HepG2 (cell line): ENCODE data around the gene NIFK. TPM values are rescaled to one million over a fixed set of nuclear protein-coding genes. Genes with fewer than 3 reads are reported as not detected.
A peak's percentile ranks its signal among the peaks of the same experiment; 100 is the strongest.

Experiments used
- AGO1 ChIP-seq: fragments of 200-400 bp; formaldehyde crosslinking; IDR thresholded peaks from 2 replicates; pipeline ENCODE4 v1.6.1; 2017; ENCODE audit warnings: mild to moderate bottlenecking, low read depth, low read length, moderate library complexity; ENCODE audit not compliant: poor library complexity, severe bottlenecking
- FOXK1 ChIP-seq: sonication (generic); formaldehyde crosslinking; IDR thresholded peaks from 2 replicates; pipeline ENCODE4 v1.4.0; 2020; ENCODE audit warnings: low read depth, missing genetic modification reagents, borderline replicate concordance
- GABPB1 ChIP-seq: IDR thresholded peaks from 2 replicates; pipeline ENCODE4 v1.6.1; 2016; ENCODE audit warnings: mild to moderate bottlenecking, missing genetic modification reagents, moderate library complexity, missing compliant biosample characterization
- HES4 ChIP-seq: sonication (generic); formaldehyde crosslinking; IDR thresholded peaks from 2 replicates; pipeline ENCODE4 v1.9.0; 2021; ENCODE audit warnings: mild to moderate bottlenecking, missing genetic modification reagents, borderline replicate concordance
- HNF4A ChIP-seq: sonication (generic); formaldehyde crosslinking; IDR thresholded peaks from 2 replicates; pipeline ENCODE4 v1.4.0; 2020; ENCODE audit warnings: missing genetic modification reagents
- JUNB ChIP-seq: sonication (generic); formaldehyde crosslinking; IDR thresholded peaks from 2 replicates; pipeline ENCODE4 v1.8.0; 2022; ENCODE audit warnings: missing genetic modification reagents, mild to moderate bottlenecking, borderline replicate concordance
- KDM3A ChIP-seq: IDR thresholded peaks from 2 replicates; pipeline ENCODE4 v1.6.1; 2018; ENCODE audit warnings: low read depth, missing compliant biosample characterization
- PHF8 ChIP-seq: sonication (generic); formaldehyde crosslinking; IDR thresholded peaks from 2 replicates; pipeline ENCODE4 v1.5.0; 2020; ENCODE audit warnings: missing genetic modification reagents
- REPIN1 ChIP-seq: sonication (generic); formaldehyde crosslinking; IDR thresholded peaks from 2 replicates; pipeline ENCODE4 v1.8.0; 2022; ENCODE audit warnings: missing genetic modification reagents, low read depth, mild to moderate bottlenecking, borderline replicate concordance
- TEAD3 ChIP-seq: optimal IDR thresholded peaks from 2 replicates; pipeline ENCODE3; 2016; ENCODE audit warnings: borderline replicate concordance
- ZBTB7B ChIP-seq: sonication (generic); formaldehyde crosslinking; IDR thresholded peaks from 2 replicates; pipeline ENCODE4 v1.4.0; 2020; ENCODE audit warnings: missing genetic modification reagents
- ZNF251 ChIP-seq: sonication (generic); formaldehyde crosslinking; IDR thresholded peaks from 2 replicates; pipeline ENCODE4 v1.9.0; 2021; ENCODE audit warnings: mild to moderate bottlenecking, missing genetic modification reagents
- ZNF350 ChIP-seq: sonication (generic); formaldehyde crosslinking; IDR thresholded peaks from 2 replicates; pipeline ENCODE4 v1.4.0; 2020; ENCODE audit warnings: mild to moderate bottlenecking, low read depth, missing genetic modification reagents, borderline replicate concordance
- ZNF556 ChIP-seq: sonication (generic); formaldehyde crosslinking; IDR thresholded peaks from 2 replicates; pipeline ENCODE4 v1.4.0; 2020; ENCODE audit warnings: mild to moderate bottlenecking, missing genetic modification reagents, borderline replicate concordance
- ZNF614 ChIP-seq: IDR thresholded peaks from 2 replicates; pipeline ENCODE4 v1.6.1; 2018; ENCODE audit warnings: missing biosample characterization, missing genetic modification reagents, inconsistent platforms, borderline replicate concordance
- ZNF660 ChIP-seq: sonication (generic); formaldehyde crosslinking; IDR thresholded peaks from 2 replicates; pipeline ENCODE4 v1.5.1; 2020; ENCODE audit warnings: mild to moderate bottlenecking, low read depth, missing genetic modification reagents, borderline replicate concordance
- ZNF772 ChIP-seq: sonication (generic); formaldehyde crosslinking; IDR thresholded peaks from 2 replicates; pipeline ENCODE4 v1.5.0; 2020; ENCODE audit warnings: mild to moderate bottlenecking, missing genetic modification reagents
- ZSCAN20 ChIP-seq: sonication (generic); formaldehyde crosslinking; IDR thresholded peaks from 2 replicates; pipeline ENCODE4 v1.4.0; 2020; ENCODE audit warnings: missing genetic modification reagents, mild to moderate bottlenecking, borderline replicate concordance
- polyA plus RNA-seq, 8 experiments: library from polyadenylated mRNA; depleted of rRNA in 3 of 8; stranded (reverse) in 7 of 8; unstranded in 1 of 8; fragments of >200 nt; fragmentation: Illumina TruSeq in 4 of 8; extraction: Trizol in 4 of 8; gene quantifications; 2 replicates each; pipeline versions ENCODE4 v1.2.1 to v1.2.3, GENCODE V29; 2011 to 2016; ENCODE audit warnings: low read depth in 4 of 8, missing spikeins in 1 of 8, mixed read lengths in 1 of 8; ENCODE audit not compliant: insufficient read depth in 1 of 8
- total RNA-seq, 5 experiments: library from RNA; depleted of rRNA; stranded (reverse); fragments of >200 nt; fragmentation: Illumina TruSeq; extraction: Trizol; gene quantifications; 2 replicates each; pipeline ENCODE4 v1.2.3, GENCODE V29; 2016; ENCODE audit warnings: low read depth in 1 of 5
- TF ChIP-seq, protein P1 (sequence below): sonication (generic); formaldehyde crosslinking; IDR thresholded peaks from 2 replicates; pipeline ENCODE4 v1.8.0; 2022; ENCODE audit warnings: mild to moderate bottlenecking, missing genetic modification reagents, borderline replicate concordance
- TF ChIP-seq, protein P2 (sequence below): IDR thresholded peaks from 2 replicates; pipeline ENCODE4 v1.6.1; 2016; ENCODE audit warnings: low read depth
- TF ChIP-seq, protein P3 (sequence below): sonication (generic); formaldehyde crosslinking; IDR thresholded peaks from 2 replicates; pipeline ENCODE4 v1.4.0; 2020; ENCODE audit warnings: missing genetic modification reagents
- TF ChIP-seq, protein P4 (sequence below): sonication (generic); formaldehyde crosslinking; IDR thresholded peaks from 2 replicates; pipeline ENCODE4 v1.9.0; 2021; ENCODE audit warnings: missing genetic modification reagents, borderline replicate concordance

NIFK gene
- total and polyA plus RNA-seq, 2 of the 13 experiments (the other 11 are each of a cell fraction or from before 2014, with no cell fraction given) = 19.6 to 105 TPM

DNA sequence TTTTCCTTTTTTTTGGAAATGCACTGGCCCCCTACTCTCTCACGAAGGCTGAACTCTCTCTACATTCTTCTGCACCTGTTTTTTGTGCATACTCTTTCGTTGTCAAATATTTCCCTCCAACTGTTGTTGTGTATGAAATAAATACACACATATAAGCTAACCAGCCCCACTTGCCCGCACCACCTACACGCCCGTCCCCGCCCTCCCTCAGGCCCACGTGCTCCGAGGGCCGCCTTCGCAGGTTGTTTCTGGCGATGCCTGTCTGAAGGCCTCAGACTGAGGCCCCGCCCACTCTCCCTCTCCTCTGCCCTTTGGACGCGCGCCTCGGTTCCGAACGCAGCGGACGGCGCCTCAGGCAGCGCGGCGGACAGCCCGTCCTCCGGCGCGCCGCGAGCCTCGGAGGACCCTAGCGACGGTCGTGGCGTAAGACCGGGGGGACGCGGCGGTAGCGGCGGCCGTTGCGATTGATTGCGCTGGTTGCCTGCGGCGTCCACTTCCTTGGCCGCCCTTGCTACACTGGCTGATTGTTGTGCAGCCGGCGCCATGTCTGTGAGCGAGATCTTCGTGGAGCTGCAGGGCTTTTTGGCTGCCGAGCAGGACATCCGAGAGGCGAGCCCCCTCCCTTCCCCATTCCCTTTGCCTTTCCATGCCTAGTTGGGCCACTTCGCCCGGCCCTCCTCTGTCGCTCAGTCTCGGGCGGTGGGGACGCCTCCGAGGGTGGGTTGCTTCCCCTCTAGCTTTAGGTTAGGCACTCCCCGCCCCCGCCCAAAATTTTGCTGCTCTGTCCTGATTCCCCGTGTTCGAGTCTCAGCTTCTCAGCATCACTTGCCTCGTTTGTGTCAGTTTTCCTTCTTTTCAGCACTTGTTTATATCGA, 18.8 kb upstream of the NIFK start, which contains the start of gene TSN (continued):
- TF ChIP-seq, protein P1, sequence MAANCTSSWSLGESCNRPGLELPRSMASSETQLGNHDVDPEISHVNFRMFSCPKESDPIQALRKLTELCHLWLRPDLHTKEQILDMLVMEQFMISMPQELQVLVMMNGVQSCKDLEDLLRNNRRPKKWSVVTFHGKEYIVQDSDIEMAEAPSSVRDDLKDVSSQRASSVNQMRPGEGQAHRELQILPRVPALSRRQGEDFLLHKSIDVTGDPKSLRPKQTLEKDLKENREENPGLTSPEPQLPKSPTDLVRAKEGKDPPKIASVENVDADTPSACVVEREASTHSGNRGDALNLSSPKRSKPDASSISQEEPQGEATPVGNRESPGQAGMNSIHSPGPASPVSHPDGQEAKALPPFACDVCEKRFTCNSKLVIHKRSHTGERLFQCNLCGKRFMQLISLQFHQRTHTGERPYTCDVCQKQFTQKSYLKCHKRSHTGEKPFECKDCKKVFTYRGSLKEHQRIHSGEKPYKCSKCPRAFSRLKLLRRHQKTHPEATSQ = no peak
- TF ChIP-seq ZNF660 (no peak), ZSCAN20 (CRISPR knock-in tag) (peak; percentile 75; the same call in 1 of the 2 replicates), HES4 (CRISPR knock-in tag) (no peak), AGO1 (peak; percentile 77), TEAD3 (CRISPR knock-in tag) (peak; percentile 82), KDM3A (CRISPR knock-in tag) (peak; percentile 91; the same call in 1 of the 2 replicates), ZNF614 (CRISPR knock-in tag) (peak; percentile 96), REPIN1 (CRISPR knock-in tag) (peak; percentile 94), FOXK1 (peak; percentile 98), ZNF556 (peak; percentile 97), PHF8 (CRISPR knock-in tag) (peak; percentile 97), GABPB1 (CRISPR knock-in tag) (peak; percentile 96), ZNF251 (no peak), ZNF350 (CRISPR knock-in tag) (peak; percentile 98), HNF4A (CRISPR knock-in tag) (peak; percentile 65; the same call in 1 of the 2 replicates), JUNB (CRISPR knock-in tag) (0 out of 2 replicates have a peak, but pooled peaks have one; percentile 4), ZBTB7B (CRISPR knock-in tag) (peak; percentile 89), ZNF772 (CRISPR knock-in tag) (peak; percentile 93; the same call in 1 of the 2 replicates)
- TF ChIP-seq, protein P2, sequence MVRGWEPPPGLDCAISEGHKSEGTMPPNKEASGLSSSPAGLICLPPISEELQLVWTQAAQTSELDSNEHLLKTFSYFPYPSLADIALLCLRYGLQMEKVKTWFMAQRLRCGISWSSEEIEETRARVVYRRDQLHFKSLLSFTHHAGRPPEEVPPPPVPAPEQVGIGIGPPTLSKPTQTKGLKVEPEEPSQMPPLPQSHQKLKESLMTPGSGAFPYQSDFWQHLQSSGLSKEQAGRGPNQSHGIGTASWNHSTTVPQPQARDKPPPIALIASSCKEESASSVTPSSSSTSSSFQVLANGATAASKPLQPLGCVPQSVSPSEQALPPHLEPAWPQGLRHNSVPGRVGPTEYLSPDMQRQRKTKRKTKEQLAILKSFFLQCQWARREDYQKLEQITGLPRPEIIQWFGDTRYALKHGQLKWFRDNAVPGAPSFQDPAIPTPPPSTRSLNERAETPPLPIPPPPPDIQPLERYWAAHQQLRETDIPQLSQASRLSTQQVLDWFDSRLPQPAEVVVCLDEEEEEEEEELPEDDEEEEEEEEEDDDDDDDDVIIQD (CRISPR knock-in tag) = peak; percentile 58; the same call in 1 of the 2 replicates
- TF ChIP-seq, protein P3, sequence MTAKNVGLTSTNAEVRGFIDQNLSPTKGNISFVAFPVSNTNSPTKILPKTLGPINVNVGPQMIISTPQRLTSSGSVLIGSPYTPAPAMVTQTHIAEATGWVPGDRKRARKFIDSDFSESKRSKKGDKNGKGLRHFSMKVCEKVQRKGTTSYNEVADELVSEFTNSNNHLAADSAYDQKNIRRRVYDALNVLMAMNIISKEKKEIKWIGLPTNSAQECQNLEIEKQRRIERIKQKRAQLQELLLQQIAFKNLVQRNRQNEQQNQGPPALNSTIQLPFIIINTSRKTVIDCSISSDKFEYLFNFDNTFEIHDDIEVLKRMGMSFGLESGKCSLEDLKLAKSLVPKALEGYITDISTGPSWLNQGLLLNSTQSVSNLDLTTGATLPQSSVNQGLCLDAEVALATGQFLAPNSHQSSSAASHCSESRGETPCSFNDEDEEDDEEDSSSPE (CRISPR knock-in tag) = peak; percentile 96
- TF ChIP-seq, protein P4, sequence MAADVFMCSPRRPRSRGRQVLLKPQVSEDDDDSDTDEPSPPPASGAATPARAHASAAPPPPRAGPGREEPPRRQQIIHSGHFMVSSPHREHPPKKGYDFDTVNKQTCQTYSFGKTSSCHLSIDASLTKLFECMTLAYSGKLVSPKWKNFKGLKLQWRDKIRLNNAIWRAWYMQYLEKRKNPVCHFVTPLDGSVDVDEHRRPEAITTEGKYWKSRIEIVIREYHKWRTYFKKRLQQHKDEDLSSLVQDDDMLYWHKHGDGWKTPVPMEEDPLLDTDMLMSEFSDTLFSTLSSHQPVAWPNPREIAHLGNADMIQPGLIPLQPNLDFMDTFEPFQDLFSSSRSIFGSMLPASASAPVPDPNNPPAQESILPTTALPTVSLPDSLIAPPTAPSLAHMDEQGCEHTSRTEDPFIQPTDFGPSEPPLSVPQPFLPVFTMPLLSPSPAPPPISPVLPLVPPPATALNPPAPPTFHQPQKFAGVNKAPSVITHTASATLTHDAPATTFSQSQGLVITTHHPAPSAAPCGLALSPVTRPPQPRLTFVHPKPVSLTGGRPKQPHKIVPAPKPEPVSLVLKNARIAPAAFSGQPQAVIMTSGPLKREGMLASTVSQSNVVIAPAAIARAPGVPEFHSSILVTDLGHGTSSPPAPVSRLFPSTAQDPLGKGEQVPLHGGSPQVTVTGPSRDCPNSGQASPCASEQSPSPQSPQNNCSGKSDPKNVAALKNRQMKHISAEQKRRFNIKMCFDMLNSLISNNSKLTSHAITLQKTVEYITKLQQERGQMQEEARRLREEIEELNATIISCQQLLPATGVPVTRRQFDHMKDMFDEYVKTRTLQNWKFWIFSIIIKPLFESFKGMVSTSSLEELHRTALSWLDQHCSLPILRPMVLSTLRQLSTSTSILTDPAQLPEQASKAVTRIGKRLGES (CRISPR knock-in tag) = no peak; the same call in 1 of the 2 replicates
